SK-N-SH treated with all-trans-retinoic acid at 6 μM for 48 hours (cell line): ENCODE data around the gene SEMA6D.

ENCODE experiments used
- ATAC-seq: fragments of 200-7000 bp; cut with Tn5 transposase; 3 replicates; pipeline ENCODE4 v1.9.1; 2020; ENCODE audit warnings: mild to moderate bottlenecking, moderate library complexity
- ARNTL ChIP-seq: fragments of 450-650 bp; formaldehyde crosslinking; IDR thresholded peaks from 2 replicates; pipeline ENCODE4 v1.5.0; 2020; ENCODE audit warnings: low read depth, mild to moderate bottlenecking, moderate library complexity, borderline replicate concordance
- BACH2 ChIP-seq: fragments of 250-450 bp; sonication (Bioruptor Pico); IDR thresholded peaks from 2 replicates; pipeline ENCODE4 v1.9.0; 2021; ENCODE audit warnings: mild to moderate bottlenecking, borderline replicate concordance
- CREB5 ChIP-seq: fragments of 250-450 bp; sonication (Bioruptor Pico); IDR thresholded peaks from 2 replicates; pipeline ENCODE4 v1.5.1; 2020; ENCODE audit warnings: low read depth, mild to moderate bottlenecking, moderate library complexity
- CSDC2 ChIP-seq: fragments of 250-450 bp; sonication (Bioruptor Pico); IDR thresholded peaks from 2 replicates; pipeline ENCODE4 v1.5.0; 2020; ENCODE audit warnings: mild to moderate bottlenecking, moderate library complexity
- CSRNP3 ChIP-seq: fragments of 250-450 bp; sonication (Bioruptor Pico); IDR thresholded peaks from 2 replicates; pipeline ENCODE4 v1.5.1; 2021; ENCODE audit warnings: mild to moderate bottlenecking, moderate library complexity
- ESRRG ChIP-seq: fragments of 250-450 bp; sonication (Bioruptor Pico); IDR thresholded peaks from 2 replicates; pipeline ENCODE4 v1.6.1; 2021; ENCODE audit warnings: mild to moderate bottlenecking
- GLIS3 ChIP-seq: fragments of 250-450 bp; sonication (Bioruptor Pico); IDR thresholded peaks from 2 replicates; pipeline ENCODE4 v1.5.0; 2020; ENCODE audit warnings: mild to moderate bottlenecking, moderate library complexity
- ISL1 ChIP-seq: fragments of 250-450 bp; sonication (Bioruptor Pico); IDR thresholded peaks from 2 replicates; pipeline ENCODE4 v2.1.2; 2022; ENCODE audit warnings: mild to moderate bottlenecking, moderate library complexity
- OSR1 ChIP-seq: fragments of 250-450 bp; sonication (Bioruptor Pico); IDR thresholded peaks from 2 replicates; pipeline ENCODE4 v1.8.0; 2022; ENCODE audit warnings: moderate library complexity, mild to moderate bottlenecking, inconsistent platforms
- POU6F1 ChIP-seq: fragments of 250-450 bp; sonication (Bioruptor Pico); IDR thresholded peaks from 2 replicates; pipeline ENCODE4 v1.8.0; 2021; ENCODE audit warnings: low read depth, mild to moderate bottlenecking, moderate library complexity, borderline replicate concordance
- PPARA ChIP-seq: fragments of 250-450 bp; sonication (Bioruptor Pico); IDR thresholded peaks from 2 replicates; pipeline ENCODE4 v1.5.0; 2020; ENCODE audit warnings: mild to moderate bottlenecking, borderline replicate concordance
- SNAI2 ChIP-seq: fragments of 250-450 bp; sonication (Bioruptor Pico); IDR thresholded peaks from 2 replicates; pipeline ENCODE4 v1.5.0; 2020; ENCODE audit warnings: mild to moderate bottlenecking, moderate library complexity
- TCF4 ChIP-seq: fragments of 250-450 bp; sonication (Bioruptor Pico); IDR thresholded peaks from 2 replicates; pipeline ENCODE4 v1.8.0; 2021; ENCODE audit warnings: mild to moderate bottlenecking, moderate library complexity, borderline replicate concordance
- TOX ChIP-seq: fragments of 250-450 bp; sonication (Bioruptor Pico); IDR thresholded peaks from 2 replicates; pipeline ENCODE4 v1.8.0; 2021; ENCODE audit warnings: mild to moderate bottlenecking, moderate library complexity, borderline replicate concordance
- ZC3H10 ChIP-seq: fragments of 250-450 bp; sonication (Bioruptor Pico); IDR thresholded peaks from 2 replicates; pipeline ENCODE4 v1.5.1; 2021; ENCODE audit warnings: mild to moderate bottlenecking, moderate library complexity
- ZFP3 ChIP-seq: fragments of 250-450 bp; sonication (Bioruptor Pico); IDR thresholded peaks from 2 replicates; pipeline ENCODE4 v1.5.0; 2020; ENCODE audit warnings: mild to moderate bottlenecking, moderate library complexity
- ZFP30 ChIP-seq: fragments of 450-650 bp; formaldehyde crosslinking; IDR thresholded peaks from 2 replicates; pipeline ENCODE4 v1.5.0; 2022; ENCODE audit warnings: mild to moderate bottlenecking, moderate library complexity
- ZNF565 ChIP-seq: fragments of 450-650 bp; formaldehyde crosslinking; conservative IDR thresholded peaks from 2 replicates; pipeline ENCODE4 v1.5.0; 2020; ENCODE audit warnings: low read depth, mild to moderate bottlenecking, moderate library complexity
- ZNF70 ChIP-seq: fragments of 450-650 bp; formaldehyde crosslinking; IDR thresholded peaks from 2 replicates; pipeline ENCODE4 v1.5.0; 2020; ENCODE audit warnings: mild to moderate bottlenecking, moderate library complexity
- ZNF8 ChIP-seq: fragments of 450-650 bp; formaldehyde crosslinking; IDR thresholded peaks from 2 replicates; pipeline ENCODE4 v1.5.0; 2020; ENCODE audit warnings: mild to moderate bottlenecking, moderate library complexity
- TF ChIP-seq, protein P1 (sequence below): fragments of 250-450 bp; sonication (Bioruptor Pico); IDR thresholded peaks from 2 replicates; pipeline ENCODE4 v1.5.0; 2020; ENCODE audit warnings: mild to moderate bottlenecking, moderate library complexity
- TF ChIP-seq, protein P2 (sequence below): fragments of 250-450 bp; sonication (Bioruptor Pico); IDR thresholded peaks from 2 replicates; pipeline ENCODE4 v1.8.0; 2020; ENCODE audit warnings: mild to moderate bottlenecking, moderate library complexity, borderline replicate concordance

Gene SEMA6D

DNA sequence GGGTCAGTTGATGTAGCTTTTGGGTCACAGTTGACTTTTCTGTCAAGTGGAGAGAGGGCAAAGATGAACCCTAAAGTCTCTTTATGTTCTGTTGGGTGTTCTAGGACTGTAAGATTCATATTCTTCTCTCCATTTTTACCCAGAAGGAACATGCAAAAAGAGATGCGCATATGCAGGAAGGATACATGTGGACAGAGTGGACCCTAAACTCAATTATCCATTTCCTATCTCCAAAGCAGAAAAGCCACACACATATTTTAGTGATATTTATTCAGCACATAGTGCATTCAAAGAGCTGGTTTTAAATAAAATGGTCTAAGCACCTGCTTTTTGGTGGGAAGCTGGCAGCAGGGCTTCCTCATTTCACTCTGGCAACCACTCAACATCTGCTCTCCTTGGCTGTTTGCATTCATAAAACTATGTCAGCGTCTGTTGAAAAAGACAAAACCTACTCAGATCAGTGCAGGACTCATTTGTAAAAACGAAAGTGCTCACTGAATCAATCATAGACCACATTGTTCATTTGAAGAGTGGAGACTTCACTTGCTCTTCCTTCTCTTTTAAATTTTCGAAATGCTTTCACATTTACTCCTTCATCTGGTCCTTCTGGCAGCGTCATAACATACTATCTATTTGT is 96.6 kb downstream of the SEMA6D start:
- TF ChIP-seq ZFP30 (CRISPR knock-in tag): no peak
- no peak for TF ChIP-seq OSR1
- no peak for TF ChIP-seq GLIS3 (CRISPR knock-in tag)
- TF ChIP-seq ZNF70 (CRISPR knock-in tag): no peak
- TF ChIP-seq, protein P1, sequence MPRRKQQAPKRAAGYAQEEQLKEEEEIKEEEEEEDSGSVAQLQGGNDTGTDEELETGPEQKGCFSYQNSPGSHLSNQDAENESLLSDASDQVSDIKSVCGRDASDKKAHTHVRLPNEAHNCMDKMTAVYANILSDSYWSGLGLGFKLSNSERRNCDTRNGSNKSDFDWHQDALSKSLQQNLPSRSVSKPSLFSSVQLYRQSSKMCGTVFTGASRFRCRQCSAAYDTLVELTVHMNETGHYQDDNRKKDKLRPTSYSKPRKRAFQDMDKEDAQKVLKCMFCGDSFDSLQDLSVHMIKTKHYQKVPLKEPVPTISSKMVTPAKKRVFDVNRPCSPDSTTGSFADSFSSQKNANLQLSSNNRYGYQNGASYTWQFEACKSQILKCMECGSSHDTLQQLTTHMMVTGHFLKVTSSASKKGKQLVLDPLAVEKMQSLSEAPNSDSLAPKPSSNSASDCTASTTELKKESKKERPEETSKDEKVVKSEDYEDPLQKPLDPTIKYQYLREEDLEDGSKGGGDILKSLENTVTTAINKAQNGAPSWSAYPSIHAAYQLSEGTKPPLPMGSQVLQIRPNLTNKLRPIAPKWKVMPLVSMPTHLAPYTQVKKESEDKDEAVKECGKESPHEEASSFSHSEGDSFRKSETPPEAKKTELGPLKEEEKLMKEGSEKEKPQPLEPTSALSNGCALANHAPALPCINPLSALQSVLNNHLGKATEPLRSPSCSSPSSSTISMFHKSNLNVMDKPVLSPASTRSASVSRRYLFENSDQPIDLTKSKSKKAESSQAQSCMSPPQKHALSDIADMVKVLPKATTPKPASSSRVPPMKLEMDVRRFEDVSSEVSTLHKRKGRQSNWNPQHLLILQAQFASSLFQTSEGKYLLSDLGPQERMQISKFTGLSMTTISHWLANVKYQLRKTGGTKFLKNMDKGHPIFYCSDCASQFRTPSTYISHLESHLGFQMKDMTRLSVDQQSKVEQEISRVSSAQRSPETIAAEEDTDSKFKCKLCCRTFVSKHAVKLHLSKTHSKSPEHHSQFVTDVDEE (CRISPR knock-in tag): no peak
- no peak for TF ChIP-seq CSRNP3 (CRISPR knock-in tag)
- no peak for TF ChIP-seq SNAI2 (CRISPR knock-in tag)
- no peak for TF ChIP-seq CREB5 (CRISPR knock-in tag)
- no peak for TF ChIP-seq TOX
- TF ChIP-seq, protein P2, sequence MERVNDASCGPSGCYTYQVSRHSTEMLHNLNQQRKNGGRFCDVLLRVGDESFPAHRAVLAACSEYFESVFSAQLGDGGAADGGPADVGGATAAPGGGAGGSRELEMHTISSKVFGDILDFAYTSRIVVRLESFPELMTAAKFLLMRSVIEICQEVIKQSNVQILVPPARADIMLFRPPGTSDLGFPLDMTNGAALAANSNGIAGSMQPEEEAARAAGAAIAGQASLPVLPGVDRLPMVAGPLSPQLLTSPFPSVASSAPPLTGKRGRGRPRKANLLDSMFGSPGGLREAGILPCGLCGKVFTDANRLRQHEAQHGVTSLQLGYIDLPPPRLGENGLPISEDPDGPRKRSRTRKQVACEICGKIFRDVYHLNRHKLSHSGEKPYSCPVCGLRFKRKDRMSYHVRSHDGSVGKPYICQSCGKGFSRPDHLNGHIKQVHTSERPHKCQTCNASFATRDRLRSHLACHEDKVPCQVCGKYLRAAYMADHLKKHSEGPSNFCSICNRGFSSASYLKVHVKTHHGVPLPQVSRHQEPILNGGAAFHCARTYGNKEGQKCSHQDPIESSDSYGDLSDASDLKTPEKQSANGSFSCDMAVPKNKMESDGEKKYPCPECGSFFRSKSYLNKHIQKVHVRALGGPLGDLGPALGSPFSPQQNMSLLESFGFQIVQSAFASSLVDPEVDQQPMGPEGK (CRISPR knock-in tag): no peak
- TF ChIP-seq ZNF565: no peak
- no peak for TF ChIP-seq ZNF8 (CRISPR knock-in tag)
- no peak for TF ChIP-seq ARNTL (CRISPR knock-in tag)
- TF ChIP-seq TCF4 (CRISPR knock-in tag): no peak
- no peak for TF ChIP-seq ISL1
- TF ChIP-seq POU6F1: no peak
- no peak for TF ChIP-seq BACH2 (CRISPR knock-in tag)
- TF ChIP-seq ZC3H10 (CRISPR knock-in tag): no peak
- no peak for TF ChIP-seq CSDC2 (CRISPR knock-in tag)
- ATAC-seq: no peak

GRCh38 chr15:47814620-47815019 is 97.3 kb downstream of the SEMA6D start:
- no peak for ATAC-seq
- TF ChIP-seq ZNF565 (no peak), TOX (no peak), SNAI2 (CRISPR knock-in tag) (no peak), ESRRG (CRISPR knock-in tag) (no peak), POU6F1 (no peak), ZFP3 (CRISPR knock-in tag) (no peak), ZFP30 (CRISPR knock-in tag) (no peak), CSDC2 (CRISPR knock-in tag) (no peak), CREB5 (CRISPR knock-in tag) (no peak), ISL1 (no peak), PPARA (no peak)
- TF ChIP-seq, protein P2 (CRISPR knock-in tag): no peak
- TF ChIP-seq, protein P1 (CRISPR knock-in tag): no peak
